ENCODE data around the gene SLC9A3. TPM values are rescaled to one million over a fixed set of nuclear protein-coding genes. Genes with fewer than 3 reads are reported as not detected.

Gene SLC9A3
- total and polyA plus RNA-seq, 2 of the 13 experiments (the other 11 are each of a cell fraction or from before 2014, with no cell fraction given), result 1.5 to 1.8 TPM

DNA sequence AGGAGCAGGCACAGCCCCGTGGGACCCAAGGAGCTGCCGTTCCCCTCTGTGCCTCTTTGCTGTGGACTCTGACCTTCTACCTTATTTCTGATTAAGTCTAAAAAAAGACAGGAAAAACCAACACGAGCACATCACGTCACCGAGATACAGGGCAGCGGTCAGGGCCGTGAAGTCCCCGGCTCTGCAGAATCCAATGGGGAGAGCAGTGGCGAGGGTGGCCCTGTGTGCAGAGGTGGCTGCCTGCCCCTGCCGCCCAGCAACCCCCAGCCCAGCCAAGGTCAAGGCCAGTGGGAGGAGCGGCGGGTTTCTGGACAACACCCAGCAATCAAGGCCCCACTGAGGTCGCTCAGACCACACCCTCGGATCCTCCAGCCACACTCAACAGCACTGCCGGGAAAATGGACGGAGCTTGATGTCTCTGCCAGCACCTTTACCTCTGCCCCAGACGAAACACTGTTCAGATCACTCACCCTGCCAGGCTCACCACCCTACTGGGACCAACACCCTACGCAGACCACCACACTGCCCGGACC, 32.7 kb upstream of the SLC9A3 start (continued):
- TF ChIP-seq JDP2 (CRISPR knock-in tag; IDR thresholded peaks at IDR 0.05; ENCODE audit: borderline replicate concordance) (no peak), MED8 (CRISPR knock-in tag; IDR thresholded peaks at IDR 0.05; ENCODE audit: insufficient replicate concordance) (no peak), AGO1 (IDR thresholded peaks at IDR 0.05; ENCODE audit: low read depth, low read length, poor library complexity, severe bottlenecking) (no peak), HNF4G (IDR thresholded peaks at IDR 0.05; ENCODE audit: borderline replicate concordance, low read depth, low read length) (no peak), HNF4G (CRISPR knock-in tag; IDR thresholded peaks at IDR 0.05; ENCODE audit: borderline replicate concordance, low read depth) (no peak), NCOA2 (CRISPR knock-in tag; IDR thresholded peaks at IDR 0.05) (no peak), MTF2 (CRISPR knock-in tag; IDR thresholded peaks at IDR 0.05; ENCODE audit: borderline replicate concordance) (no peak), MTA1 (CRISPR knock-in tag; IDR thresholded peaks at IDR 0.05; ENCODE audit: borderline replicate concordance) (peak; percentile 85; the same call in 1 of the 2 replicates), PCBP2 (optimal IDR thresholded peaks at IDR 0.05; ENCODE audit: low read depth, low read length, poor library complexity, severe bottlenecking) (no peak), ZNF891 (CRISPR knock-in tag; IDR thresholded peaks at IDR 0.05) (no peak), ZNF678 (CRISPR knock-in tag; IDR thresholded peaks at IDR 0.05) (no peak), ZC3H4 (CRISPR knock-in tag; IDR thresholded peaks at IDR 0.05; ENCODE audit: borderline replicate concordance) (no peak), ELF1 (CRISPR knock-in tag; IDR thresholded peaks at IDR 0.05) (no peak), ZNF564 (CRISPR knock-in tag; IDR thresholded peaks at IDR 0.05) (no peak), YY1 (IDR thresholded peaks at IDR 0.05; ENCODE audit: insufficient read depth, insufficient replicate concordance, low read depth, low read length) (no peak), SMYD3 (CRISPR knock-in tag; IDR thresholded peaks at IDR 0.05) (no peak), HNRNPH1 (optimal IDR thresholded peaks at IDR 0.05; ENCODE audit: low read depth, low read length) (no peak), ZNF772 (CRISPR knock-in tag; IDR thresholded peaks at IDR 0.05) (no peak)
- TF ChIP-seq, protein P1, sequence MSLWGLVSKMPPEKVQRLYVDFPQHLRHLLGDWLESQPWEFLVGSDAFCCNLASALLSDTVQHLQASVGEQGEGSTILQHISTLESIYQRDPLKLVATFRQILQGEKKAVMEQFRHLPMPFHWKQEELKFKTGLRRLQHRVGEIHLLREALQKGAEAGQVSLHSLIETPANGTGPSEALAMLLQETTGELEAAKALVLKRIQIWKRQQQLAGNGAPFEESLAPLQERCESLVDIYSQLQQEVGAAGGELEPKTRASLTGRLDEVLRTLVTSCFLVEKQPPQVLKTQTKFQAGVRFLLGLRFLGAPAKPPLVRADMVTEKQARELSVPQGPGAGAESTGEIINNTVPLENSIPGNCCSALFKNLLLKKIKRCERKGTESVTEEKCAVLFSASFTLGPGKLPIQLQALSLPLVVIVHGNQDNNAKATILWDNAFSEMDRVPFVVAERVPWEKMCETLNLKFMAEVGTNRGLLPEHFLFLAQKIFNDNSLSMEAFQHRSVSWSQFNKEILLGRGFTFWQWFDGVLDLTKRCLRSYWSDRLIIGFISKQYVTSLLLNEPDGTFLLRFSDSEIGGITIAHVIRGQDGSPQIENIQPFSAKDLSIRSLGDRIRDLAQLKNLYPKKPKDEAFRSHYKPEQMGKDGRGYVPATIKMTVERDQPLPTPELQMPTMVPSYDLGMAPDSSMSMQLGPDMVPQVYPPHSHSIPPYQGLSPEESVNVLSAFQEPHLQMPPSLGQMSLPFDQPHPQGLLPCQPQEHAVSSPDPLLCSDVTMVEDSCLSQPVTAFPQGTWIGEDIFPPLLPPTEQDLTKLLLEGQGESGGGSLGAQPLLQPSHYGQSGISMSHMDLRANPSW (CRISPR knock-in tag; IDR thresholded peaks at IDR 0.05; ENCODE audit: borderline replicate concordance), result no peak
- TF ChIP-seq, protein P2, sequence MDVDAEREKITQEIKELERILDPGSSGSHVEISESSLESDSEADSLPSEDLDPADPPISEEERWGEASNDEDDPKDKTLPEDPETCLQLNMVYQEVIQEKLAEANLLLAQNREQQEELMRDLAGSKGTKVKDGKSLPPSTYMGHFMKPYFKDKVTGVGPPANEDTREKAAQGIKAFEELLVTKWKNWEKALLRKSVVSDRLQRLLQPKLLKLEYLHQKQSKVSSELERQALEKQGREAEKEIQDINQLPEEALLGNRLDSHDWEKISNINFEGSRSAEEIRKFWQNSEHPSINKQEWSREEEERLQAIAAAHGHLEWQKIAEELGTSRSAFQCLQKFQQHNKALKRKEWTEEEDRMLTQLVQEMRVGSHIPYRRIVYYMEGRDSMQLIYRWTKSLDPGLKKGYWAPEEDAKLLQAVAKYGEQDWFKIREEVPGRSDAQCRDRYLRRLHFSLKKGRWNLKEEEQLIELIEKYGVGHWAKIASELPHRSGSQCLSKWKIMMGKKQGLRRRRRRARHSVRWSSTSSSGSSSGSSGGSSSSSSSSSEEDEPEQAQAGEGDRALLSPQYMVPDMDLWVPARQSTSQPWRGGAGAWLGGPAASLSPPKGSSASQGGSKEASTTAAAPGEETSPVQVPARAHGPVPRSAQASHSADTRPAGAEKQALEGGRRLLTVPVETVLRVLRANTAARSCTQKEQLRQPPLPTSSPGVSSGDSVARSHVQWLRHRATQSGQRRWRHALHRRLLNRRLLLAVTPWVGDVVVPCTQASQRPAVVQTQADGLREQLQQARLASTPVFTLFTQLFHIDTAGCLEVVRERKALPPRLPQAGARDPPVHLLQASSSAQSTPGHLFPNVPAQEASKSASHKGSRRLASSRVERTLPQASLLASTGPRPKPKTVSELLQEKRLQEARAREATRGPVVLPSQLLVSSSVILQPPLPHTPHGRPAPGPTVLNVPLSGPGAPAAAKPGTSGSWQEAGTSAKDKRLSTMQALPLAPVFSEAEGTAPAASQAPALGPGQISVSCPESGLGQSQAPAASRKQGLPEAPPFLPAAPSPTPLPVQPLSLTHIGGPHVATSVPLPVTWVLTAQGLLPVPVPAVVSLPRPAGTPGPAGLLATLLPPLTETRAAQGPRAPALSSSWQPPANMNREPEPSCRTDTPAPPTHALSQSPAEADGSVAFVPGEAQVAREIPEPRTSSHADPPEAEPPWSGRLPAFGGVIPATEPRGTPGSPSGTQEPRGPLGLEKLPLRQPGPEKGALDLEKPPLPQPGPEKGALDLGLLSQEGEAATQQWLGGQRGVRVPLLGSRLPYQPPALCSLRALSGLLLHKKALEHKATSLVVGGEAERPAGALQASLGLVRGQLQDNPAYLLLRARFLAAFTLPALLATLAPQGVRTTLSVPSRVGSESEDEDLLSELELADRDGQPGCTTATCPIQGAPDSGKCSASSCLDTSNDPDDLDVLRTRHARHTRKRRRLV (CRISPR knock-in tag; IDR thresholded peaks at IDR 0.05), result no peak
- TF ChIP-seq, protein P3, sequence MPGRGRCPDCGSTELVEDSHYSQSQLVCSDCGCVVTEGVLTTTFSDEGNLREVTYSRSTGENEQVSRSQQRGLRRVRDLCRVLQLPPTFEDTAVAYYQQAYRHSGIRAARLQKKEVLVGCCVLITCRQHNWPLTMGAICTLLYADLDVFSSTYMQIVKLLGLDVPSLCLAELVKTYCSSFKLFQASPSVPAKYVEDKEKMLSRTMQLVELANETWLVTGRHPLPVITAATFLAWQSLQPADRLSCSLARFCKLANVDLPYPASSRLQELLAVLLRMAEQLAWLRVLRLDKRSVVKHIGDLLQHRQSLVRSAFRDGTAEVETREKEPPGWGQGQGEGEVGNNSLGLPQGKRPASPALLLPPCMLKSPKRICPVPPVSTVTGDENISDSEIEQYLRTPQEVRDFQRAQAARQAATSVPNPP (CRISPR knock-in tag; IDR thresholded peaks at IDR 0.05), result no peak

All from HepG2 (cell line).